Measurements from ENCODE around the gene YIPF5.
A peak's percentile ranks its signal among the peaks of the same experiment; 100 is the strongest.

Gene YIPF5

GRCh38 chr5:144170276-144171024 is at the start of gene YIPF5, which contains the start of gene KCTD16:
Gene YIPF5, minus strand, starts transcription at chr5:144170659. Its CDS starts 704 bp downstream, at chr5:144169955.
Gene KCTD16, plus strand, starts transcription at chr5:144170873.
- peaks cover 16 to 34% (median 25%) of the 10 kb centered on the region in 10 experiments for H3K4me1 ChIP-seq
- H4K20me1 ChIP-seq: peaks cover 0 to 8% (median 0%) of the 10 kb centered on the region in 11 experiments; a peak in 1 of 22 replicates
- H3K4me3 ChIP-seq: peak within 1 kb of the TSS; percentile 72 to 93 (median 82)
- TF ChIP-seq Cebpa-rat (IDR thresholded peaks at IDR 0.05): no peak
- peak within 1 kb of the TSS; percentile 71 to 92 (median 84) for H3K27ac ChIP-seq
- no peaks in the 10 kb centered on the region for H3K9me3 ChIP-seq (replicated peaks in 1 of 11)
- H3K36me3 ChIP-seq: peaks cover 12 to 38% (median 30%) of the 10 kb centered on the region in 11 experiments; a peak in 21 of 22 replicates
- peak within 1 kb of the TSS; percentile 87 to 95 (median 91) for H3K4me2 ChIP-seq
- H3K27me3 ChIP-seq: no peaks in the 10 kb centered on the region
- H3K9ac ChIP-seq: peak within 1 kb of the TSS; percentile 74 to 93 (median 87)

- no peaks in the 10 kb centered on the region for H3K4me1 ChIP-seq
- no peaks in the 10 kb centered on the region for H4K20me1 ChIP-seq
- no peaks in the 10 kb centered on the region; a peak in 1 of 22 replicates for H3K9me3 ChIP-seq (replicated peaks in 1 of 11)
- H3K27me3 ChIP-seq: no peaks in the 10 kb centered on the region
- no peaks in the 10 kb centered on the region for H3K36me3 ChIP-seq
- H3K4me2 ChIP-seq: no peak overlapping the region
- no peak for TF ChIP-seq Cebpa-rat (IDR thresholded peaks at IDR 0.05)
- H3K9ac ChIP-seq: no peak overlapping the region
- no peak overlapping the region for H3K4me3 ChIP-seq
- H3K27ac ChIP-seq: no peak overlapping the region
These were observed 49.4 kb upstream of the YIPF5 start for GRCh38 chr5:144219869-144220268.

GRCh38 chr5:144210655-144211054 is 40.2 kb upstream of the YIPF5 start:
- Histone ChIP-seq H3K4me3 (no peak overlapping the region), H3K9ac (no peak overlapping the region), H4K20me1 (no peaks in the 10 kb centered on the region), H3K27ac (no peak overlapping the region), H3K4me1 (no peaks in the 10 kb centered on the region), H3K9me3 (replicated peaks in 1 of 11) (no peaks in the 10 kb centered on the region), H3K36me3 (no peaks in the 10 kb centered on the region), H3K4me2 (no peak overlapping the region), H3K27me3 (no peaks in the 10 kb centered on the region)
- no peak for TF ChIP-seq Cebpa-rat (IDR thresholded peaks at IDR 0.05)

GRCh38 chr5:144209361-144209760 is 38.9 kb upstream of the YIPF5 start:
- no peaks in the 10 kb centered on the region for H3K4me1 ChIP-seq
- no peaks in the 10 kb centered on the region for H3K36me3 ChIP-seq
- H3K4me2 ChIP-seq: no peak overlapping the region
- no peak for TF ChIP-seq Cebpa-rat (IDR thresholded peaks at IDR 0.05)
- no peak overlapping the region for H3K27ac ChIP-seq
- no peak overlapping the region for H3K9ac ChIP-seq
- H4K20me1 ChIP-seq: no peaks in the 10 kb centered on the region
- H3K4me3 ChIP-seq: no peak overlapping the region
- H3K9me3 ChIP-seq (replicated peaks in 1 of 11): no peaks in the 10 kb centered on the region
- peaks cover 0 to 7% (median 0%) of the 10 kb centered on the region in 11 experiments; a peak in 4 of 22 replicates for H3K27me3 ChIP-seq

- H3K4me2 ChIP-seq: no peak overlapping the region
- peaks cover 0 to 7% (median 0%) of the 10 kb centered on the region in 11 experiments; a peak in 4 of 22 replicates for H3K27me3 ChIP-seq
- H3K4me1 ChIP-seq: peaks cover 0 to under 1% (median 0%) of the 10 kb centered on the region in 10 experiments; a peak in 3 of 20 replicates
- no peak overlapping the region for H3K9ac ChIP-seq
- no peak overlapping the region for H3K4me3 ChIP-seq
- no peaks in the 10 kb centered on the region for H3K9me3 ChIP-seq (replicated peaks in 1 of 11)
- no peak overlapping the region for H3K27ac ChIP-seq
- no peaks in the 10 kb centered on the region for H4K20me1 ChIP-seq
- no peaks in the 10 kb centered on the region for H3K36me3 ChIP-seq
- TF ChIP-seq Cebpa-rat (IDR thresholded peaks at IDR 0.05): no peak
These were observed 37.5 kb upstream of the YIPF5 start for GRCh38 chr5:144207875-144208444.

- Histone ChIP-seq H3K27me3 (peaks cover 0 to 7% (median 0%) of the 10 kb centered on the region in 11 experiments; a peak in 4 of 22 replicates), H3K36me3 (no peaks in the 10 kb centered on the region), H3K4me2 (no peak overlapping the region)
These were observed 35.7 kb upstream of the YIPF5 start for GRCh38 chr5:144206141-144206540.

GRCh38 chr5:144205141-144205551 is 34.7 kb upstream of the YIPF5 start:
- H3K9me3 ChIP-seq (replicated peaks in 1 of 11): no peaks in the 10 kb centered on the region

More at GRCh38 chr5:144206141-144206540, 35.7 kb upstream of the YIPF5 start:
- H4K20me1 ChIP-seq: no peaks in the 10 kb centered on the region
- no peak overlapping the region for H3K27ac ChIP-seq
- TF ChIP-seq Cebpa-rat (IDR thresholded peaks at IDR 0.05): no peak
- H3K4me3 ChIP-seq: no peak overlapping the region
- no peak overlapping the region for H3K9ac ChIP-seq
- peaks cover 0 to 17% (median 0%) of the 10 kb centered on the region in 10 experiments; a peak in 6 of 20 replicates for H3K4me1 ChIP-seq
- H3K9me3 ChIP-seq (replicated peaks in 1 of 11): no peaks in the 10 kb centered on the region

GRCh38 chr5:144203750-144204596 is 33.5 kb upstream of the YIPF5 start:
- no peak overlapping the region for H3K4me3 ChIP-seq
- no peak overlapping the region for H3K4me2 ChIP-seq
- peaks cover 0 to 17% (median 0%) of the 10 kb centered on the region in 10 experiments; a peak in 6 of 20 replicates for H3K4me1 ChIP-seq
- H3K27ac ChIP-seq: no peak overlapping the region
- H3K36me3 ChIP-seq: no peaks in the 10 kb centered on the region
- H4K20me1 ChIP-seq: no peaks in the 10 kb centered on the region
- TF ChIP-seq Cebpa-rat (IDR thresholded peaks at IDR 0.05): no peak
- H3K9ac ChIP-seq: no peak overlapping the region
- H3K9me3 ChIP-seq (replicated peaks in 1 of 11): no peaks in the 10 kb centered on the region
- peaks cover 0 to 7% (median 0%) of the 10 kb centered on the region in 11 experiments; a peak in 4 of 22 replicates for H3K27me3 ChIP-seq

More at GRCh38 chr5:144205141-144205551, 34.7 kb upstream of the YIPF5 start:
- Histone ChIP-seq H3K9ac (no peak overlapping the region), H3K27me3 (peaks cover 0 to 7% (median 0%) of the 10 kb centered on the region in 11 experiments; a peak in 4 of 22 replicates), H4K20me1 (no peaks in the 10 kb centered on the region), H3K27ac (no peak overlapping the region), H3K4me2 (no peak overlapping the region), H3K4me1 (peaks cover 0 to 17% (median 0%) of the 10 kb centered on the region in 10 experiments; a peak in 6 of 20 replicates), H3K4me3 (no peak overlapping the region), H3K36me3 (no peaks in the 10 kb centered on the region)
- no peak for TF ChIP-seq Cebpa-rat (IDR thresholded peaks at IDR 0.05)
